Ovary (tissue), 9 donors: Measurements from ENCODE around the gene AGBL4. TPM values are rescaled to one million over a fixed set of nuclear protein-coding genes. Genes with fewer than 3 reads are reported as not detected.

ENCODE experiments used
- DNase-seq, 5 donors: peaks; one replicate each; pipeline ENCODE4 v3.0.0-alpha.2; 2019 to 2020
- H3K27ac ChIP-seq, 2 donors: fragments of 200-600 bp; one replicate each; pipeline versions ENCODE4 v1.5.1 to v1.8.0; 2019 to 2022
- H3K27me3 ChIP-seq: fragments of 200-600 bp; one replicate; pipeline ENCODE4 v1.8.0; 2022
- H3K36me3 ChIP-seq: fragments of 200-600 bp; sonication (generic); one replicate; pipeline ENCODE4 v1.5.1; 2019
- H3K4me1 ChIP-seq: one replicate; pipeline ENCODE4 v1.8.1; 2013; ENCODE audit warnings: mild to moderate bottlenecking, moderate library complexity; ENCODE audit not compliant: insufficient read depth
- H3K4me3 ChIP-seq: fragments of 200-600 bp; sonication (generic); one replicate; pipeline ENCODE4 v1.5.1; 2017
- H3K9me3 ChIP-seq, 2 donors: fragments of 200-600 bp in 1 of 2; sonication (generic) in 1 of 2; one replicate each; pipeline versions ENCODE4 v1.5.1 to v1.8.1; 2013 to 2019; ENCODE audit warnings: mild to moderate bottlenecking in 1 of 2, moderate library complexity in 1 of 2
- CTCF ChIP-seq, 3 donors: fragments of 450-650 bp in 2 of 3; fragments of 200-600 bp in 1 of 3; IDR thresholded peaks; one replicate each; pipeline versions ENCODE4 v1.5.1 to v1.8.0; 2016 to 2022; ENCODE audit warnings: antibody characterized with exemption in 3 of 3, mild to moderate bottlenecking in 1 of 3
- EP300 ChIP-seq: sonication (generic); formaldehyde crosslinking; IDR thresholded peaks from one replicate; pipeline ENCODE4 v1.6.1; 2017; ENCODE audit warnings: antibody characterized with exemption
- POLR2A ChIP-seq: fragments of 450-650 bp; IDR thresholded peaks from one replicate; pipeline ENCODE4 v1.6.1; 2017; ENCODE audit warnings: antibody characterized with exemption, mild to moderate bottlenecking, moderate library complexity
- whole genome bisulfite sequencing, 3 donors: extraction: QIAGEN DNeasy Blood & Tissue Kit in 1 of 3; methylation state at CpG; one replicate each; pipeline versions ENCODE4 v1.1.5 to v1.1.7; 2013 to 2017; 5-methylcytosine and 5-hydroxymethylcytosine counted together
- intact Hi-C, 4 donors: fragments of 100-400 bp; cut with DNase I; formaldehyde crosslinking; loops; one replicate each; pipeline versions ENCODE4 v1.11.0 to v1.15.1; 2022 to 2023
- polyA plus RNA-seq, 2 donors: library from polyadenylated mRNA; stranded (reverse); fragments of 200-250 nt in 1 of 2; fragments of 350-450 nt in 1 of 2; fragmentation: Illumina TruSeq in 1 of 2; extraction: RNeasy Lipid Tissue Mini Kit (QIAGEN cat#74804) in 1 of 2; gene quantifications; one replicate each; pipeline ENCODE4 v1.2.3, GENCODE V29; 2013 to 2014
- total RNA-seq, 7 donors: library from RNA; depleted of rRNA in 2 of 7; stranded (reverse); fragments of >200 nt in 2 of 7; fragmentation: NEBNext Ultra II Directional in 3 of 7; extraction: Animal tissue kit (Norgen Biotek cat#: 25700) in 3 of 7; gene quantifications; one replicate each; pipeline versions ENCODE4 v1.1.0 to v1.2.4, GENCODE V29; 2016 to 2023
- donor health status: DM: no; HTN: no; CAD: no; lungs with moderate emphysema.
- donor health status: DM: no; HTN: no; CAD: no.
- donor health status: Bipolar disorder and iron deficiency.
- donor health status: DM: yes; HTN: yes; CAD: no.
- donor health status: DM: no; HTN: no; CAD: no.
- donor health status: DM: yes; HTN: yes; CAD: no.

Gene AGBL4
- total and polyA plus RNA-seq, 9 donors = 0.15 to 6.2 (median 0.64) TPM

- no peaks in the 10 kb centered on the region for H3K9me3 ChIP-seq
- H3K27ac ChIP-seq = peak overlapping the region in 1 of 2 donors; percentile 10
- no peaks in the 10 kb centered on the region for H3K27me3 ChIP-seq
- no peaks in the 10 kb centered on the region for H3K4me1 ChIP-seq
- H3K4me3 ChIP-seq = no peak overlapping the region
- no peaks in the 10 kb centered on the region for H3K36me3 ChIP-seq
- peak; percentile 26 to 45 (median 40) for DNase-seq
- intact Hi-C loops = loop anchor here in 1 of 4 donors (10.0 kb wide), 1 partner anchor 123 kb away; no protein-coding TSS in a partner anchor
- 9 to 14% (median 10%) methylated on average over 4 of the region's 4 CpGs for WGBS, 3 donors
- no peak for TF ChIP-seq POLR2A
- TF ChIP-seq CTCF (IDR thresholded peaks at IDR 0.05) = no peak
- no peak for TF ChIP-seq EP300
Measured at GRCh38 chr1:48681476-48682305, 1342.1 kb downstream of the AGBL4 start.

GRCh38 chr1:48680411-48681035, 1343.2 kb downstream of the AGBL4 start:
- 53 to 71% (median 59%) methylated on average over 10 of the region's 10 CpGs for WGBS, 3 donors
- Histone ChIP-seq H3K4me3 (no peak overlapping the region), H3K27ac (no peak overlapping the region), H3K9me3 (no peaks in the 10 kb centered on the region), H3K36me3 (no peaks in the 10 kb centered on the region), H3K27me3 (no peaks in the 10 kb centered on the region), H3K4me1 (no peaks in the 10 kb centered on the region)
- no peak for TF ChIP-seq CTCF (IDR thresholded peaks at IDR 0.05)
- no peak for TF ChIP-seq EP300
- no peak for TF ChIP-seq POLR2A
- intact Hi-C loops = loop anchor here in 1 of 4 donors (10.0 kb wide), 1 partner anchor 124 kb away; no protein-coding TSS in a partner anchor
- no peak for DNase-seq

GRCh38 chr1:48679859-48680258, 1343.9 kb downstream of the AGBL4 start:
- no peak for DNase-seq
- H3K27ac ChIP-seq = no peak overlapping the region
- H3K4me3 ChIP-seq = no peak overlapping the region
- no peak for TF ChIP-seq POLR2A
- no peak for TF ChIP-seq CTCF (IDR thresholded peaks at IDR 0.05)
- TF ChIP-seq EP300 = no peak
- H3K4me1 ChIP-seq = no peaks in the 10 kb centered on the region
- intact Hi-C loops = loop anchor here in 1 of 4 donors (10.0 kb wide), 1 partner anchor 125 kb away; no protein-coding TSS in a partner anchor
- no peaks in the 10 kb centered on the region for H3K27me3 ChIP-seq
- H3K36me3 ChIP-seq = no peaks in the 10 kb centered on the region
- H3K9me3 ChIP-seq = no peaks in the 10 kb centered on the region
- 74 to 80% (median 77%) methylated on average over 6 of the region's 6 CpGs for WGBS, 3 donors

- intact Hi-C loops = no loop called here
- Histone ChIP-seq H3K27me3 (no peaks in the 10 kb centered on the region), H3K4me3 (no peak overlapping the region), H3K36me3 (no peaks in the 10 kb centered on the region), H3K27ac (no peak overlapping the region), H3K9me3 (no peaks in the 10 kb centered on the region), H3K4me1 (no peaks in the 10 kb centered on the region)
- DNase-seq = no peak
- 86 to 94% (median 92%) methylated on average over 3 of the region's 3 CpGs for WGBS, 3 donors
- TF ChIP-seq EP300 = no peak
- no peak for TF ChIP-seq CTCF (IDR thresholded peaks at IDR 0.05)
- no peak for TF ChIP-seq POLR2A
Measured at GRCh38 chr1:48678710-48679505, 1344.8 kb downstream of the AGBL4 start.
